Caco-2 (cell line): Measurements from ENCODE around the gene NUP85. TPM values are rescaled to one million over a fixed set of nuclear protein-coding genes. Genes with fewer than 3 reads are reported as not detected.
A peak's percentile ranks its signal among the peaks of the same experiment; 100 is the strongest.

Source experiments
- BruUV-seq: library from RNA; stranded (reverse); fragments of 400-500 nt; replicated peaks from 2 replicates; lab custom pipeline; 2021; lab: Mats Ljungman, UMichigan
- CTCF ChIA-PET: fragments of 300-600 bp; sonication (Branson Sonifier 250); formaldehyde crosslinking; loops from one replicate; lab custom pipeline; 2022; ENCODE audit warnings: antibody characterized with exemption; lab: Charles Lee
- POLR2A ChIA-PET: fragments of 300-600 bp; sonication (Branson Sonifier 250); formaldehyde crosslinking; loops from one replicate; lab custom pipeline; 2022; ENCODE audit warnings: antibody characterized with exemption; lab: Charles Lee
- DNase-seq, 2 experiments: peaks; one replicate each; pipeline versions ENCODE4 v3.0.0 to v3.0.0-alpha.2; 2020 to 2022
- H3K27me3 ChIP-seq: replicated peaks from 2 replicates; pipeline ENCODE4 v1.6.0; 2011; ENCODE audit warnings: low read length; ENCODE audit not compliant: control insufficient read depth, insufficient read depth
- H3K36me3 ChIP-seq: 2 replicates; pipeline ENCODE4 v1.5.1; 2011; ENCODE audit warnings: low read length; ENCODE audit not compliant: control insufficient read depth, insufficient read depth
- H3K4me1 ChIP-seq: fragments of 250-450 bp; sonication (Bioruptor Pico); 2 replicates; pipeline ENCODE4 v1.5.1; 2020; ENCODE audit warnings: mild to moderate bottlenecking
- H3K4me3 ChIP-seq: 2 replicates; pipeline ENCODE4 v1.5.1; 2011; ENCODE audit warnings: low read depth, mild to moderate bottlenecking, control low read depth, low read length
- H3K9me3 ChIP-seq: fragments of 250-450 bp; sonication (Bioruptor Pico); 2 replicates; pipeline ENCODE4 v1.5.1; 2020; ENCODE audit warnings: mild to moderate bottlenecking, moderate library complexity
- H3K27ac Mint-ChIP-seq: one replicate; pipeline ENCODE4 v1.8.0; 2022; ENCODE audit warnings: mixed read lengths; ENCODE audit not compliant: unreplicated experiment
- H3K27me3 Mint-ChIP-seq: one replicate; pipeline ENCODE4 v1.8.0; 2022; ENCODE audit warnings: mixed read lengths; ENCODE audit not compliant: insufficient read depth, unreplicated experiment
- H3K36me3 Mint-ChIP-seq: one replicate; pipeline ENCODE4 v1.8.0; 2022; ENCODE audit warnings: mild to moderate bottlenecking, mixed read lengths; ENCODE audit not compliant: insufficient read depth, unreplicated experiment
- H3K4me1 Mint-ChIP-seq: one replicate; pipeline ENCODE4 v1.8.0; 2022; ENCODE audit warnings: low read depth, mixed read lengths; ENCODE audit not compliant: unreplicated experiment
- H3K4me3 Mint-ChIP-seq: one replicate; pipeline ENCODE4 v1.8.0; 2022; ENCODE audit warnings: mild to moderate bottlenecking, moderate library complexity, mixed read lengths; ENCODE audit not compliant: unreplicated experiment
- H3K9me3 Mint-ChIP-seq: one replicate; pipeline ENCODE4 v1.8.0; 2022; ENCODE audit warnings: mixed read lengths; ENCODE audit not compliant: unreplicated experiment
- intact Hi-C: fragments of 100-400 bp; cut with micrococcal nuclease; formaldehyde crosslinking; loops from one replicate; pipeline ENCODE4 v1.10.0; 2022; ENCODE audit not compliant: unreplicated experiment
- total RNA-seq: library from RNA; stranded (reverse); gene quantifications from 2 replicates; pipeline ENCODE4 v1.2.3, GENCODE V29; 2022
- TF ChIP-seq, protein P1 (sequence below), 2 experiments: fragments of 200-600 bp in 1 of 2; IDR thresholded peaks; 1 replicate in 1 of 2; 2 replicates in 1 of 2; pipeline versions ENCODE4 v1.5.1 to v1.8.0; 2011 to 2022; ENCODE audit warnings: antibody characterized with exemption in 1 of 2, control low read depth in 1 of 2, inconsistent platforms in 1 of 2, low read depth in 1 of 2, low read length in 1 of 2, mild to moderate bottlenecking in 1 of 2, moderate library complexity in 1 of 2; ENCODE audit not compliant: insufficient read depth in 1 of 2, severe bottlenecking in 1 of 2, unreplicated experiment in 1 of 2

Gene NUP85
- total RNA-seq, 1 experiment from 2014 or later: 119 TPM

DNA sequence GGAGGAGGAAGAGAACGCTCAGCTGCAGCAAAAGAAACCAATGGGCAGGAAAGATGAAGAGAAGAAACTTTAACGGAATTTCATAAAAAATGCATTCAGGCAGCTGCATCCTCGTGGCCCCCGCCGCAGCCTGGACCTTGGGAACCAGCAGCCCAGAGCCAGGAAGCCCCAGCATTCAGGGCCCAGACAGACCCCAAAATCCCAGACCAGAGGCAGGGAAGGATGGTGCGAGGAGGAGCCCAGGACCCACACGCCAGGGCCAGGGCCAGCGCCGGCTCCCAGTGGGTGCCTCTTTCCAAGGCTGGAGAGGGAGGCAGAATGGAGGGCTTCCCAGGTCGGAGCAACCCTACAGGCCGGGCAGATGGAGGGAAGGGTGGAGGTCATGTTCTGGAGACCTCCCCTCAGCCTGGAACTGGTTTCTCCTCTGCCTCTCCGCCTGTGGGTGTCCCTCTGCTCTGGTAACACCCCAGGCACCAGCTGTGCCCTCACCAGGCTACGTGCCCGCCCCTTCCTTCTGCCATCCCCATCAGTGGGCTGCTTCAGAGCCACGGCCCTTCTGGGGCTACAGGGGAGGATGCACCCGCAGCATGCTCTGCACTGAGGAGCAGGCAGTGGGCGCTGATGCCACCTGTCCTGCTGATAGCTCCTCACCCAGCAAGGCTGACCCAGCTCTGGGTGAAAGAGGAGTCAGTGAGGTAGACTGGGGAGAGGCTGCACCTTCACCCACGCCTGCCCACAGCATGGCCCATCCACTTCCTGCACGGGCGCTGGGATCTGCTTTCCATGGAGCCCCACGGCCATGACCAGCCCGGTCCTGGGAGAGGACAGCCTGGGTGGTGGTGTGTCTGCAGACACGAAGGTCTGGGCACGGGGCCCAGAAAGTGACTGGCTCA lies 66.7 kb downstream of the NUP85 start:
- CTCF ChIA-PET: interaction anchor here (0.6 to 3.2 kb wide), 10 partner anchors 11 to 1069 kb away, joined by 3 to 91 read pairs (median 6); partner anchors contain the start of genes GGA3, GRB2, LLGL2 and MRPS7

DNA sequence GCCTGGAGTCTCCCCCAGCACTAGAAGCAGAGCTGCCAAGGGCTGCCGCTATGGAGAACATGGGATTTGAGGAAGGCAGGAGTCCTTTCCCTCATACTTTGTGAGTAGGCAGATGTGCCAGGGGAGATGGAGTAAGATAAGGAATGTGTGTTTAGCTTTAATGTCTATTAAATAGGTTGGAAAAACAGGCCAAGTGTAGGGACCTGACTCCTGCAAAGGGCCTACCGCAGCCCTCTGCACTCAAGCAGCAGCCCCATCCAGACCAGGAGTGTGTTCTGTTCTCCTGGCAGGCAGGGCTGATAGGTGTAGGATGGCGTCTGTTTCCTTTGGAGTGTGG lies 67.3 kb downstream of the NUP85 start:
- H3K27me3 ChIP-seq: no peaks in the 10 kb centered on the region
- H3K36me3 Mint-ChIP-seq: peaks cover 42% of the 10 kb centered on the region
- ChIA-PET CTCF (interaction anchor here (1.5 kb wide), 1 partner anchor 11 kb away, joined by 3 read pairs; the partner anchor contains the start of genes GGA3 and MRPS7), POLR2A (interaction anchor here (4.0 kb wide), 1 partner anchor 11 kb away, joined by 48 read pairs; the partner anchor contains the start of genes GGA3 and MRPS7)
- peaks cover 2% of the 10 kb centered on the region; the same call in 1 of the 2 replicates for H3K36me3 ChIP-seq
- H3K27me3 Mint-ChIP-seq: no peaks in the 10 kb centered on the region
- BruUV-seq: no TSS peak
- H3K4me1 Mint-ChIP-seq: peaks cover 15% of the 10 kb centered on the region
- H3K4me3 Mint-ChIP-seq: peak overlapping the region; percentile 71
- intact Hi-C loops: no loop called here
- H3K4me3 ChIP-seq: no peak overlapping the region
- TF ChIP-seq, protein P1, sequence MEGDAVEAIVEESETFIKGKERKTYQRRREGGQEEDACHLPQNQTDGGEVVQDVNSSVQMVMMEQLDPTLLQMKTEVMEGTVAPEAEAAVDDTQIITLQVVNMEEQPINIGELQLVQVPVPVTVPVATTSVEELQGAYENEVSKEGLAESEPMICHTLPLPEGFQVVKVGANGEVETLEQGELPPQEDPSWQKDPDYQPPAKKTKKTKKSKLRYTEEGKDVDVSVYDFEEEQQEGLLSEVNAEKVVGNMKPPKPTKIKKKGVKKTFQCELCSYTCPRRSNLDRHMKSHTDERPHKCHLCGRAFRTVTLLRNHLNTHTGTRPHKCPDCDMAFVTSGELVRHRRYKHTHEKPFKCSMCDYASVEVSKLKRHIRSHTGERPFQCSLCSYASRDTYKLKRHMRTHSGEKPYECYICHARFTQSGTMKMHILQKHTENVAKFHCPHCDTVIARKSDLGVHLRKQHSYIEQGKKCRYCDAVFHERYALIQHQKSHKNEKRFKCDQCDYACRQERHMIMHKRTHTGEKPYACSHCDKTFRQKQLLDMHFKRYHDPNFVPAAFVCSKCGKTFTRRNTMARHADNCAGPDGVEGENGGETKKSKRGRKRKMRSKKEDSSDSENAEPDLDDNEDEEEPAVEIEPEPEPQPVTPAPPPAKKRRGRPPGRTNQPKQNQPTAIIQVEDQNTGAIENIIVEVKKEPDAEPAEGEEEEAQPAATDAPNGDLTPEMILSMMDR (IDR thresholded peaks at IDR 0.05; ENCODE audit: insufficient read depth in 1 of 2, low read depth in 1 of 2, low read length in 1 of 2, severe bottlenecking in 1 of 2, unreplicated experiment in 1 of 2): no peak
- no peak for DNase-seq
- H3K27ac Mint-ChIP-seq: no peak overlapping the region
- H3K9me3 ChIP-seq: no peaks in the 10 kb centered on the region
- no peaks in the 10 kb centered on the region for H3K9me3 Mint-ChIP-seq
- peaks cover 9% of the 10 kb centered on the region; the same call in 1 of the 2 replicates for H3K4me1 ChIP-seq

More for the DNA sequence above, 66.7 kb downstream of the NUP85 start:
- Histone ChIP-seq H3K27me3 (no peaks in the 10 kb centered on the region), H3K4me3 (peak overlapping the region; percentile 97), H3K4me1 (peaks cover 13% of the 10 kb centered on the region; the same call in 1 of the 2 replicates), H3K36me3 (peaks cover 2% of the 10 kb centered on the region; the same call in 1 of the 2 replicates), H3K9me3 (no peaks in the 10 kb centered on the region)
- peak overlapping the region; percentile 1 for H3K27ac Mint-ChIP-seq
- H3K4me3 Mint-ChIP-seq: peak overlapping the region; percentile 71
- H3K4me1 Mint-ChIP-seq: peaks cover 15% of the 10 kb centered on the region
- intact Hi-C loops: loop anchor here (2.0 kb wide), 2 partner anchors 17 to 133 kb away; partner anchors contain the start of genes GRB2 and SLC25A19
- no peaks in the 10 kb centered on the region for H3K9me3 Mint-ChIP-seq
- no peak for DNase-seq
- no peaks in the 10 kb centered on the region for H3K27me3 Mint-ChIP-seq
- TSS peak; percentile 8 for BruUV-seq
- POLR2A ChIA-PET: interaction anchor here (1.9 to 4.0 kb wide), 2 partner anchors 11 to 122 kb away, joined by 22 to 48 read pairs; partner anchors contain the start of genes GGA3 and MRPS7
- H3K36me3 Mint-ChIP-seq: peaks cover 44% of the 10 kb centered on the region
- TF ChIP-seq, protein P1 (IDR thresholded peaks at IDR 0.05; ENCODE audit: insufficient read depth in 1 of 2, low read depth in 1 of 2, low read length in 1 of 2, severe bottlenecking in 1 of 2, unreplicated experiment in 1 of 2): no peak

DNA sequence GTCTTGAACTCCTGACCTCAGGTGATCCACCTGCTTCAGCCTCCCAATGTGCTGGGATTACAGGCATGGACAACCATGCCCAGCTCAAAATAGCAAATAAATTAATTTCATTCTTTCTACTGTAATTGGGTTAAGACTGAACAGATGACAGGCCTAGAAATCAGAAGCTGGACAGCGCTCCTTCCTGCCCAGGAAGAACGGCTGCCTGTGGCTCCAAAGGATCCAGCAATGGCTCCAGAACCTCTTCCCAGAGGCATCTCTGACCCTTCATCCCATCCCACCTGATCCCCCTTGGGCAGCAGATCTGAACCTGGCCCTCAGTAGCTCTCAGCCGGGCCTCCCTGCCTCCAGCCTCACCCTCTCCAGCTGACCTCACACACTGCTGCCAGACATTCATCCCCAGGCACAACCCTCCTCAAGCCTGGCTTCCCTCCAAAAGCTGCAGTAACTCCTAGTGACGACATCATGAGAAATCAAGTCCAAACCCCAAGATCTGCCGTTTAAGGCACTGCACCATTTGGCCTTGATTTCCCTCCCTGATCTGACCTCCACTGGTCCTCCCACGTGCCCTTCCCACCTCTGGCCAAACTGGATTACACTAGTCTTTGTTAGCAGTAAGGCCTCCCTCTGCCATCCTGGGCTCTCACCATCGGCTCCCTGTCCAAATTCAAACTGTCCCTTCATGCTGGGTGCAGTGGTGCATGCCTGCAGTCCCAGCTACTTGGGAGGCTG lies 68.7 kb downstream of the NUP85 start:
- H3K4me1 ChIP-seq: peaks cover 9% of the 10 kb centered on the region; the same call in 1 of the 2 replicates
- no TSS peak for BruUV-seq
- H3K36me3 ChIP-seq: peaks cover 2% of the 10 kb centered on the region; the same call in 1 of the 2 replicates
- no peaks in the 10 kb centered on the region for H3K27me3 ChIP-seq
- no peak overlapping the region for H3K4me3 ChIP-seq
- no peaks in the 10 kb centered on the region for H3K27me3 Mint-ChIP-seq
- intact Hi-C loops: no loop called here
- H3K9me3 Mint-ChIP-seq: no peaks in the 10 kb centered on the region
- H3K36me3 Mint-ChIP-seq: peaks cover 44% of the 10 kb centered on the region
- ChIA-PET POLR2A (no interaction called here), CTCF (interaction anchor here (0.5 kb wide), 1 partner anchor 25 kb away, joined by 3 read pairs; no protein-coding TSS in a partner anchor)
- H3K4me3 Mint-ChIP-seq: no peak overlapping the region
- H3K27ac Mint-ChIP-seq: no peak overlapping the region
- no peaks in the 10 kb centered on the region for H3K9me3 ChIP-seq
- H3K4me1 Mint-ChIP-seq: peaks cover 17% of the 10 kb centered on the region
- no peak for DNase-seq
- TF ChIP-seq, protein P1 (IDR thresholded peaks at IDR 0.05; ENCODE audit: insufficient read depth in 1 of 2, low read depth in 1 of 2, low read length in 1 of 2, severe bottlenecking in 1 of 2, unreplicated experiment in 1 of 2): no peak
